DMS114 treated with DMSO at 0.1 percent for 48 hours (cell line): ENCODE data around the gene ACKR1.

Source experiments
- DNase-seq: peaks from one replicate; lab custom pipeline; 2025; ENCODE audit not compliant: unreplicated experiment; lab: John Stamatoyannopoulos, UW

Gene ACKR1

GRCh38 chr1:159204161-159205141 is at the start of gene ACKR1:
TSS of gene ACKR1 (plus strand) at chr1:159204875. CDS start at chr1:159204960, 85 bp downstream.
- no peak for DNase-seq

- DNase-seq: peak; percentile 92
Measured at GRCh38 chr1:159161001-159161718, 43.5 kb upstream of the ACKR1 start.

DNA sequence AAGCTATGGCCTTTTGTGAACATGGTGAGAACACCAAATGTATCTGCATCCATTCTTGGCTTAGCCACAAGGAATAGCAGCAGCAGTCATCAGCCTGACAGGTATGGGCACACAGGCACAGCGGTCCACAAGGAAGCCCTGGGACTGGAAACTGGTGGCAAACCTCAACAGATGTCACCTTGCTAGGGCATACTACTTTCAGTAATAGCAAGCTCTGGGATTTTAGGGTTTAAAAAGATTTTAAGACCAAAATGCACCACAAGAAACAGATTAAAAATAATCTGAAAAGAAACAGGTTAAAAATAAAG is 43.0 kb upstream of the ACKR1 start:
- DNase-seq: no peak

DNA sequence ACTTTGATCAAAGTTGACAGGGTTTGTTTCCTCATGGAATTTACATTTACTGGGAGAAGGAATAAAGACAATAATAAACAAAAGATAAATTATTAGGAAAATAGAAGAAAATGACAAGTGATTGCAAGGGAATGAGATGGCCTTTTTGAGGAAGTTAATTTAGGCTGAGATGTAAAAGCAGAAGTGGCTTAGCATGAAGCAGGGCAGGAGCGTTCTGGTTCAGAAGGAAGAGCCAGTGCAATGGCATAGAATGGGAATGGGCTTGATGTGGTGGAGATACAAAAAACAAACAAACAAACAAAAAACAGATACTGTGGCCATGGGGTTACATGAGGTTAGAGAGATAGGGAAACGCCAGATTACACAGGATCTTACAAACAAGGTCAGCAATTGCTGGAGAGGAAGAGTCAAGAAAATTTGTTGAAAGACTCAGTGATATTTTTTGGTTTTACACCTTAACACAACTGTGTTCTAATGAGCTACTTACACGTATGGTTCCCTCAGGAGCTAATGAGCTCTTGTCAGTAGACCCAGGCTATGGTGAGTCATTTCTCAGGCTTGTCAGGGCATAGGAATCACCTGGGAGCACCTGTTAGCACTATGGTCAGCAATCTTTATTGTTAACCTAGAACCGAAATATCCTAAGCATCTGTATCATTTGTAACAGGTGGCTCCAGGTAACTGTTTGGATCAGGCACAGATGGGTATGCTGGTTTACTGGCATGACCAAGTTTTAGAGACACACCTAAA is 42.0 kb upstream of the ACKR1 start:
- no peak for DNase-seq

DNA sequence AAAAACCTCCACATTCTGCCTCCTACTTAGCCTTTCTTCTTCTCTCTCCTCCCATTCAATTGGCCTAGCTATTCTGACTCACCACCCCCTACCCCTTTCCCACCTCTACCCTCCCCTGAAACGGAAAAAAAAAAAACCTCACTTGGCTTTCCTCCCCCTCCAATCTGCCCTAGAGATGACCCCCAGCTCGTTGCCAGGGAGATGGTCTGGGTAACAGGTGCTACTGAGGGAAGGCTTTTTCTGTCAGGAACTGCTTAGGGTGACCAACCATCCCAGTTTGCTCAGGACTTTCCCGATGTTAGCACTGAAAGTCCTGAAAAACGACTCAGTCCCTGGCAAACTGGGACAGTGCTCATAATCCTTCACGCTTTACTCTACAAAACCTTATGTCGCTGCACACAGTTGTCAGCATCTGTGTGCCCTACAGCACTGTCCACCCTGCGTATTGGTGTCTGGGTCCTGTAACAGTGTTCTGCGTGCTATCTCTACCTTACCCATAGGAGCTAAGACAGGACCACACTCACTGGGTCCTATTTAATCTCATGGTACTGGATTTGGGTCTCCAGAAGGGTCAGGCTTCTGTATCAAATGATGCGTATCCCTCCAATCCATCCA is 41.0 kb upstream of the ACKR1 start:
- DNase-seq: no peak

DNA sequence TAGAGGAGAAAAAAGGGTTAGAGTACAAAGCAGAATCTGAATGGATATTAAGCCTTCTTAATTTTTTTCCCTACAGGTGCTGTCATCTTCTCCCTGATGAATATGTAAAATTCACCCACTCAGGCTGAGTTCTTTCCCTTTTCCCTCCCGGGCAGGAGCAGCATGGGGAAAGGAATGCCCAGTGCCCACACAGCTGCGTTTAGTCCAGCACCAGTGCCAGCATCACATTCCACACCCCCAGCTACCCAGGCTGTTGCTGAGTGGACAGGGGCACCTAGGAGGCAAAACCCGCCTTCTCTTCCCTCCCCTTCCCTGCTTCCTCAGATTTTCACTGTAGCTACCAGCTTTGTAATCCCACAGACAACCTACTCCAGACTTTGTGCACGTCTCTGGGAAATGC is 36.6 kb upstream of the ACKR1 start:
- no peak for DNase-seq

- no peak for DNase-seq
Measured at GRCh38 chr1:159170639-159171038, 34.0 kb upstream of the ACKR1 start.

GRCh38 chr1:159171254-159171687 is 33.4 kb upstream of the ACKR1 start, which contains the start of gene CADM3:
TSS of gene CADM3 (plus strand) at chr1:159171615. CDS start at chr1:159171766, 151 bp downstream.
- no peak for DNase-seq

DNA sequence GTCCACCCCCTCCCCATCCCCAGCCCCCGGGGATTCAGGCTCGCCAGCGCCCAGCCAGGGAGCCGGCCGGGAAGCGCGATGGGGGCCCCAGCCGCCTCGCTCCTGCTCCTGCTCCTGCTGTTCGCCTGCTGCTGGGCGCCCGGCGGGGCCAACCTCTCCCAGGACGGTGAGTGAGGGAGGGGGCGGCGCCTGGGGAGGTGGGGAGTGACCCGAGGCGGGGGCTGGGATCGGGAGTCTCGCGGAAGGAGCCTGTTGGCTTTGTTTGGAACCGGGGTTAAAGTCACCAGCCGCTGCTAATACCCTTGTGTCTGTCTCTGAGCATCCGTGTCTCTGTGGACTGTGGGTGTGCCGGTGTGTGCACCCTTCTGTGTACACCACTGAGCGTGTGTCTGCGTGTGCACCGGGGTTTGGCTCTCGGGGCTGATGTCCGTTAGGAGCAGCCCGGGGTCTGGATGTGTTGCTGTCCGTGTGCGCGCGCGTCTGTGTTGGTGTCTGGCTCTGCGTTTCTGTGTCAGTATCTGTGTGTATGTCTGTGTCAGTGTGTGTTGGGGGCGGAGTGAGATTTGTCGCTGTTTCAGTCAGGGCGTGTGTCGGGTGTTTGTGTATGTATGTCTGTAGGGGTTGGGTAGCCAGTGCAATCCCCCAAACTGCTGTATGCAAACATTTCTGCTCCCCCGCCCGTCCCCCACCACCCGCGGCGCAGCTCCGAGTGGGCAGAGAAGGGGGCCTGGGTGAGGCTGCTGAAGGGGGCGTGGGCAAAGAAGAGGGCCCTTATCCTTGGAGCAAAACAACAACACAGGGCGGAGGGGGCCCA is 32.8 kb upstream of the ACKR1 start:
- DNase-seq: no peak

GRCh38 chr1:159172614-159173291 is 31.9 kb upstream of the ACKR1 start:
- DNase-seq: no peak

DNA sequence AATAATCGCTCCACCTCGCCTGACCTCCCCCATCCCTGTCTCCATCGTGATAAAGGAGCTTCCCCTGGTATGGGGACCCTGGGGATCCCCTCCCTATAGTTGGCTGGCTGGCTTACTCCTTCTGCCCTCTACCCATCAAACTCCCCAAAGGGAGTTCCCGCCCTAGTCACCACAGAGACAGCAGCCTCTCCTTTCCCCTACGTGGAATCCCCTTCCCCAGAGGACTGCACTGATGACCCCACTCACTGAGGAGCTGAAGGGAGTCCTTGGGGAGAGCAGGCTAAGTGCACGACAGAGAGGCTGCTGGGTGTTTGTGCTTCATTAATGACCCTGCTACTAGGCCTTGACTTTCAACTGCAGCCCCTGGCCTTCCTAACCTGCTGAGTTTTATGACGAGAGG is 31.4 kb upstream of the ACKR1 start:
- no peak for DNase-seq

DNA sequence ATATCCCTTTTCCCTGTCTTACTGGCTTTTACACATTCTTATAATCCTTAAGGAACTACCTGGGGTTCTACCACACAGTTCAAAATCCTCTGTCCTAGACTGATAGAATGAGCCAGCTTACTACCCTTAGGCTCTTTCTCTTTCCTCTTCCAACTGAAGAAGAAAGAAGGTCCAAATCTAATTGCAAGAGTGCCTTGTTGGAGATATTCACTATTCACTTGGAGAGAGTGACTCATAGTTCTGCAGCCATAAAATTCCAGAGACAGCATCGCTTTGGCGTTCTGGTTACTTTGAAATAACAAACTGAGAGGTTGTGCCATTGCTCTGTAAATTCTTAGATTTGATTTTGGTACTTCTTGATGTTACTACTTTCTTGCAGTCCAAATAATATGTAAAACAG is 29.1 kb upstream of the ACKR1 start:
- DNase-seq: no peak

DNA sequence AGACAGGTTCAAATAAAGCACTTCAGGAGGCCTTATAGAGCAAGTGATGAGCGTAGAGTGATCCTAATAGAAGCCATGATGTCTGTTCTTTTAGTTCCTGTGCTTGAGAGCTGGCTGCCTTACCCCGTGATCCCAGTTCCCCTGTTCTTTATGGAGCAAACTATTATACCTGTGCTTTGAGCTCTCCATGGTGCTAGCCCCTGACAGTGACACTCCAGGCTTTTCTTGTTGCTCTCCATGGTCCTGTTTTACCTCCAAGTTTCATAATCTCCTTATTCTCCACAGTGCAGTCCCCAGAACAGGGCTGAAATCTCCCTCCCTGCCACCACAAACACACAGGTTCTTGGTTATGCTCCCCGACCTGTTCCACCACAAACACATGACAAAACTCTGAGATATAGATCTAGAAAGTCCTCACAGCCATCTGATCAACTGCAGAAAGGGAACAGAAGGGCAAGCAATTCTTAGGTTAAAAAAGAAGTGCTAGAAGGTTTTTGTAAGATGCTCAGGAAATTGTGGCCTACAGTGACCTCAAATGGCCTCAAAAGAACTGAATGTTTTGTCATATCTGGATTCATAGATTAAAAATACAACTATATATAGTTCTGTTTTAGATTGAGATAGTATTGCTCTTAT is 27.3 kb upstream of the ACKR1 start:
- DNase-seq: no peak

- no peak for DNase-seq
Measured at GRCh38 chr1:159179906-159180305, 24.8 kb upstream of the ACKR1 start.

DNA sequence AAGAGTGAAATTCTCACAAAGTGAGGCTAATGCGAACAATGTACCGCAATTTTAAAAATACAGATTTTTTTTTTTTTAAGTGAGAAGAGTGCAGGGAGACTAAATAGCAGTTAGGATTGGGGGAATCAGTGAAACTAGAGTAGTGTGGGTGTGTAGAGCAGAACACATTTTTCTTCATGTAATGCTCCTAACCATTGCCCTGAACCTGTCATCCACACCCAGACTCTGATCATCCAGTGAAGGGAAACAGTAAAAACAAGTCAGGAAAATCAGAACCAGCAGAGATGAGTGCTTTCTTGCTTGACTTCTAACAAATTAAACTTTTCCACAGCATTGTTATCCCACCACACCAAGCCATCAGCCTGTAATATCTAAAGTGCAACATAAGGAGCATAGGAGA is 24.2 kb upstream of the ACKR1 start:
- no peak for DNase-seq

- DNase-seq: no peak
Measured at GRCh38 chr1:159181328-159182024, 23.2 kb upstream of the ACKR1 start.

DNA sequence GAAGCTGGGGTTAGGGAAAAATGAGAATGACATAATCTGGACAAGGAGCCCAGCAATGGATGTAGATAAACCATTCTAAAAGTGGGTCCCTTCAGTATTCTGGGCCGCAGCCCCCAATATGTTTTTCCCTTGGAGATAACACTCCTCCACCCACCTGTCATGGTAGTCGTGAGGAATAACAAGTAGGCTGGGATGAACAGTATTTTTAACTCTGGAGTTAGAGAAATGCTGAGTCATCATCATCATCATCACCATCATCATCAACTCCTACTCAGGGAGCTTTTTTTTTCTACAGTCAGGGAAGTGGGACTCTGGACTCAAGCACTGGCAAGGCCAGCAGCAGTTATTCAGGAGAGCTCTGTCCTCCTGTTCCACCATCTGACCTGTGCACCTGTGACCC is 20.5 kb upstream of the ACKR1 start:
- DNase-seq: no peak

DNA sequence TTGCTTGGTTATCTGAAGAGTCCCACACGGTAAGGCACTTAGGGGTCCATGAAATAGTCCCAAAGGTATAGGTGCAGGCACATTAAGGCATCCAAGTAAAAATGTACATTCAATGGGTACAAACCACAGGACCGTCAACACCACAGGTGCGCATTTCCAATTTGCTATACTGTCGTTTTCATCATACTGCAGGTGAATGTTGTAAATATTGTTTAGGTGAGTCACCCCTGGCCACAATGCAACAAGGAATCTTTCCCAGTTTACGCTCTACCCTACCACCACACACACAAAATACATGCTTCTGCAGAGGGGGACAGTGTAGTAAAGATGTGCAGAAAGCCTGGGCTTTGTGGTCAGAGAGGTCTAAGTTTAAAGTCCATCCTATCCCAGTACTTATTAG is 19.6 kb upstream of the ACKR1 start:
- DNase-seq: no peak

GRCh38 chr1:159187033-159187432 is 17.6 kb upstream of the ACKR1 start:
- DNase-seq: no peak
